Measurements from ENCODE around the gene EPHB3.

DNA sequence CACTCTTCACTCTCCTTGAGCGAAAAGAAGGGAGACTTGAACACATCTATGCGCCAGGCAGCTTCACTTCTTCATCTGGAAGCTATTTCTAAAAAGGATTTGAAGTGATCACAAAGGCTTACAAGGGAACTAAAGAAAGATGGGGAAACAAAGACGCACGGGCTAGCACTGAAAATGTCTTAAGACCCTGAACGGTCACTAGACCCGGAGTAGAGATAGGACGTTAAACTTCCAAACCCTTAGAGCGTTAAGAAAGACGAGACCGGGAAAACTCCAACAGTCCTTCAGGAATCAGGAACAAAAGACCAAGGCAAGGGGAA is 47.5 kb upstream of the EPHB3 start:
- TF ChIP-seq, protein P1, sequence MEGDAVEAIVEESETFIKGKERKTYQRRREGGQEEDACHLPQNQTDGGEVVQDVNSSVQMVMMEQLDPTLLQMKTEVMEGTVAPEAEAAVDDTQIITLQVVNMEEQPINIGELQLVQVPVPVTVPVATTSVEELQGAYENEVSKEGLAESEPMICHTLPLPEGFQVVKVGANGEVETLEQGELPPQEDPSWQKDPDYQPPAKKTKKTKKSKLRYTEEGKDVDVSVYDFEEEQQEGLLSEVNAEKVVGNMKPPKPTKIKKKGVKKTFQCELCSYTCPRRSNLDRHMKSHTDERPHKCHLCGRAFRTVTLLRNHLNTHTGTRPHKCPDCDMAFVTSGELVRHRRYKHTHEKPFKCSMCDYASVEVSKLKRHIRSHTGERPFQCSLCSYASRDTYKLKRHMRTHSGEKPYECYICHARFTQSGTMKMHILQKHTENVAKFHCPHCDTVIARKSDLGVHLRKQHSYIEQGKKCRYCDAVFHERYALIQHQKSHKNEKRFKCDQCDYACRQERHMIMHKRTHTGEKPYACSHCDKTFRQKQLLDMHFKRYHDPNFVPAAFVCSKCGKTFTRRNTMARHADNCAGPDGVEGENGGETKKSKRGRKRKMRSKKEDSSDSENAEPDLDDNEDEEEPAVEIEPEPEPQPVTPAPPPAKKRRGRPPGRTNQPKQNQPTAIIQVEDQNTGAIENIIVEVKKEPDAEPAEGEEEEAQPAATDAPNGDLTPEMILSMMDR (IDR thresholded peaks at IDR 0.05): no peak
- TF ChIP-seq ZFX (IDR thresholded peaks at IDR 0.05; ENCODE audit: borderline replicate concordance): no peak

Measured in 22Rv1 (cell line).